PFSK-1 (cell line): ENCODE data around the gene TNFRSF1B.

Source experiments
- FOXP2 ChIP-seq: optimal IDR thresholded peaks from 2 replicates; pipeline ENCODE3; 2011; ENCODE audit warnings: borderline replicate concordance, control low read depth, inconsistent platforms; ENCODE audit not compliant: insufficient read depth; ENCODE audit errors: extremely low read length, extremely low read depth
- POLR2AphosphoS5 ChIP-seq: IDR thresholded peaks from 2 replicates; pipeline ENCODE4 v1.6.1; 2012; ENCODE audit warnings: low read depth, mild to moderate bottlenecking, control low read depth, low read length, moderate library complexity
- SIN3A ChIP-seq: IDR thresholded peaks from 2 replicates; pipeline ENCODE4 v1.6.1; 2012; ENCODE audit warnings: mild to moderate bottlenecking, low read length, moderate library complexity, borderline replicate concordance; ENCODE audit not compliant: insufficient read depth
- TAF1 ChIP-seq: IDR thresholded peaks from 2 replicates; pipeline ENCODE4 v1.6.1; 2012; ENCODE audit warnings: low read length, control low read depth, borderline replicate concordance; ENCODE audit not compliant: insufficient read depth
- TF ChIP-seq, protein P1 (sequence below), 2 experiments: IDR thresholded peaks; 2 replicates each; pipeline versions ENCODE4 v1.6.1 to v1.8.0; 2011 to 2012; ENCODE audit warnings: low read depth in 2 of 2, low read length in 2 of 2, control low read depth in 1 of 2, inconsistent platforms in 1 of 2, mild to moderate bottlenecking in 1 of 2, moderate library complexity in 1 of 2; ENCODE audit not compliant: insufficient read depth in 1 of 2

Gene TNFRSF1B

DNA sequence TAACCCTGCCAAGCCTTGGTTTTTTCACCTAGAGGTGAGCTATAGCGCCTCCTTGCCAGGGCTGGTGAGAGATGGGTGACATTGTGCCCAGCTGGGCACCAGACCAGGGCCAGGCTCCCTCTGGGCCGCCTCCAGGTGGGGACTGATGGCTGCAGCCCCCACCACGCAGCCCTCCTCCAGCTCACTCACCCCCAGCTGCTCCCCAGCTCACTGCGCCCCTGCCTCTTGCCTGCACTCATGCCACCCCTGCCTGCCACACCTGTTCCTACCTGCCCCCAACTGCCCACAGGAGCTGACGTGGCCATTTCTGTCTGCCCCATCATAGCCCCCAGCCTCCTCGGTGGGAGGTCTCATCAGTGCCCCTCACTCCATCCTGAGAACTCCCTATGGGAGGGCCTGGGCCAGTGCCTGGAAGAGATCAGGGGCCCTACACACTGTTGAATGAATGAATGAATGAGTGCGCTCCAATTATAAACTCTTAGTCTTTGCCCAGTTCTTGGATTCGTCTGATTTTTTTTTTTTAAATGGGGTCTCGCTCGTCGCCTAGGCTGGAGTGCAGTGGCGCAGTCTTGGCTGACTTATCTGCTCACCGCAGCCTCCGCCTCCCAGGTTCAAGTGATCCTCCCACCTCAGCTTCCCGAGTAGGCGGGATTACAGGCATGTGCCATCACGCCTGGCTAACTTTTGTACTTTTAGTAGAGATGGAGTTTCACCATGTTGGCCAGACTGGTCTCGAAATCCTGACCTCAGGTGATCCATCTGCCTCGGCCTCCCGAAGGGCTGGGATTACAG lies 36.6 kb downstream of the TNFRSF1B start:
- no peak for TF ChIP-seq FOXP2
- no peak for TF ChIP-seq POLR2AphosphoS5
- TF ChIP-seq, protein P1, sequence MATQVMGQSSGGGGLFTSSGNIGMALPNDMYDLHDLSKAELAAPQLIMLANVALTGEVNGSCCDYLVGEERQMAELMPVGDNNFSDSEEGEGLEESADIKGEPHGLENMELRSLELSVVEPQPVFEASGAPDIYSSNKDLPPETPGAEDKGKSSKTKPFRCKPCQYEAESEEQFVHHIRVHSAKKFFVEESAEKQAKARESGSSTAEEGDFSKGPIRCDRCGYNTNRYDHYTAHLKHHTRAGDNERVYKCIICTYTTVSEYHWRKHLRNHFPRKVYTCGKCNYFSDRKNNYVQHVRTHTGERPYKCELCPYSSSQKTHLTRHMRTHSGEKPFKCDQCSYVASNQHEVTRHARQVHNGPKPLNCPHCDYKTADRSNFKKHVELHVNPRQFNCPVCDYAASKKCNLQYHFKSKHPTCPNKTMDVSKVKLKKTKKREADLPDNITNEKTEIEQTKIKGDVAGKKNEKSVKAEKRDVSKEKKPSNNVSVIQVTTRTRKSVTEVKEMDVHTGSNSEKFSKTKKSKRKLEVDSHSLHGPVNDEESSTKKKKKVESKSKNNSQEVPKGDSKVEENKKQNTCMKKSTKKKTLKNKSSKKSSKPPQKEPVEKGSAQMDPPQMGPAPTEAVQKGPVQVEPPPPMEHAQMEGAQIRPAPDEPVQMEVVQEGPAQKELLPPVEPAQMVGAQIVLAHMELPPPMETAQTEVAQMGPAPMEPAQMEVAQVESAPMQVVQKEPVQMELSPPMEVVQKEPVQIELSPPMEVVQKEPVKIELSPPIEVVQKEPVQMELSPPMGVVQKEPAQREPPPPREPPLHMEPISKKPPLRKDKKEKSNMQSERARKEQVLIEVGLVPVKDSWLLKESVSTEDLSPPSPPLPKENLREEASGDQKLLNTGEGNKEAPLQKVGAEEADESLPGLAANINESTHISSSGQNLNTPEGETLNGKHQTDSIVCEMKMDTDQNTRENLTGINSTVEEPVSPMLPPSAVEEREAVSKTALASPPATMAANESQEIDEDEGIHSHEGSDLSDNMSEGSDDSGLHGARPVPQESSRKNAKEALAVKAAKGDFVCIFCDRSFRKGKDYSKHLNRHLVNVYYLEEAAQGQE (IDR thresholded peaks at IDR 0.05; ENCODE audit: insufficient read depth in 1 of 2, low read depth in 2 of 2, low read length in 2 of 2): no peak
- TF ChIP-seq TAF1: no peak
- TF ChIP-seq SIN3A: no peak

DNA sequence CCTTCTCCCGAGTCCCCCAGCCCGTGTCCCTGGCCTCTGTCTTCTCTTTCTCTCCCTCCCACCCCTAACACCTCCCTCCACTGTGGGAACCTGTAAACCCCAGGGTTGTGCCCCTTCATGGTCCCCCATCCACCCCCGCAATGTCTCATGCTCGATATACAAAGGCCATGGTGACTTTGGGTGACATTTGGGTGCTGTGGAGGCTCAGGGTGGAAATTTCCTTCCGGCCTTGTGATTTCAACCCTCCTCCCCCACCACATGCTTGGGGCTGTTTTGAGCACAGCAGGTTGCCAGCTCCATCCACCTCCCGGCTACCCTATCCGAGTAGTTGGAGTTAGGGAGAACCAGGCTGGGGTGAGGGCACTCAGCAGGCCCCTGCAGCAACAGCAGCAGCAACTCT lies 37.3 kb downstream of the TNFRSF1B start:
- TF ChIP-seq FOXP2 (no peak), TAF1 (no peak), POLR2AphosphoS5 (no peak), SIN3A (no peak)
- TF ChIP-seq, protein P1 (IDR thresholded peaks at IDR 0.05; ENCODE audit: insufficient read depth in 1 of 2, low read depth in 2 of 2, low read length in 2 of 2): no peak

DNA sequence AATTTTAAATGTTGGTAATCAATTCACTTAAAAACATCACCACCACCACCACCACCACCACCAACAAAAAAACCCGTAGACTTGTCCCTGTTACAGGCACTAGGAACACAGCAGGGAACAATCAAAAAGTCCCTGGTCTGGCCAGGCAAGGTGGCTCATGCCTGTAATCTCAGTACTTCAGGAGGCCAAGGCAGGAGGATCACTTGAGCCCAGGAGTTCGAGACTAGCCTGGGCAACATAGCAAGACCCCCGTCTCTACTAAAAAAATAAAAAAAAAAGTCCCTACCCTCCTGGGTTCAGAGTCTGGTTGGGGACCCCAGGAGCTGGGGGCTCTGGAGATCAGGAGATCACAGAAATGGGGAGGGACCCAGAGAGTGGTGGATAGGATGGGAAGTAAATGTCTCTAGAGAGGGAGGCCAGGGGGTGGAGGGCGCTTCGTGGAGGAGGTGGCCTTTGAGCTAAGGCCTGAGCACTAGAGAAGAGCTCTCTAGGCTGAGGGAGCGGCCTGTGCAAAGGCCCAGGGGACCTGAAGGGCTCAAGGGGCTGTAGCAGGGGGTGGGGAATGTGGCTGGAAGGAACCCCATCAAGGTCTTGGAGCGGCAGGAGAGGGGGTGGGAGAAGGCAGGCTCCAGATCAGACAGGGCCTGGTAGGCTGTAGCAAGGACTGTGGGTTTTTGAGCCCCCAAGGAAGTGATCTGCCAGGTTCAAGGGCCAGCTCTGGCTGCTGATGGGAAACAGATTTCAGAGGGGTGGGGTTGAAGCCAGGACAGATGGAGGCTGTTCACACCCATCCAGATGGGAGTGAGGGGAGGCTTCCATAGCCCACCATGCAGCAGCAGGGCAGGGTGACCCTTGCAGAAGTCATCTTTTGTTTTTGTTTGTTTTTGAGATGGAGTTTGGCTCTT lies 38.2 kb downstream of the TNFRSF1B start:
- TF ChIP-seq, protein P1 (IDR thresholded peaks at IDR 0.05; ENCODE audit: insufficient read depth in 1 of 2, low read depth in 2 of 2, low read length in 2 of 2): no peak
- TF ChIP-seq TAF1: no peak

DNA sequence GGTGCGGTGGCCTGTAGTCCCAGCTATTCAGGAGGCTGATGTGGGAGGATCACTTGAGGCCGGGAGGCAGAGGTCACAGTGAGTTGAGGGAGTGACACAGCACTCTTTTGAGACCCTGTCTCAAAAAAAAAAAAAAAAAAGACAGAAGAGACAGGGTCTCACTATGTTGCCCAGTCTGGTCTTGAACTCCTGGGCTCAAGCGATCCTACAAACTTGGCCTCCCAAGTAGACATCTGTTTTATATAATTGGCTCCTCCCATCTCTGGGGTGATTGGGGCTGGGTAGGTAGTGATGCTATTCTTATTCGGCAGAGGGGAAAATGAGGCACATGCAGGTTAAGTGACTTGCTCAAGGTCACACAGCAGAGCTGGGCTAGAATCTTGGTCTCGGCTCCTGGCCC lies 39.4 kb downstream of the TNFRSF1B start:
- TF ChIP-seq, protein P1 (IDR thresholded peaks at IDR 0.05; ENCODE audit: insufficient read depth in 1 of 2, low read depth in 2 of 2, low read length in 2 of 2): no peak
- no peak for TF ChIP-seq FOXP2
- TF ChIP-seq SIN3A: no peak
- no peak for TF ChIP-seq TAF1
- TF ChIP-seq POLR2AphosphoS5: no peak
